B cell (primary cell): ENCODE results near the gene C1orf198. TPM values are rescaled to one million over a fixed set of nuclear protein-coding genes. Genes with fewer than 3 reads are reported as not detected.

Source experiments
- ATAC-seq: fragments of 200-7000 bp; cut with Tn5 transposase; one replicate; pipeline ENCODE4 v1.10.0; 2021; ENCODE audit warnings: low read depth, mild to moderate bottlenecking, moderate number of reproducible peaks, moderate library complexity
- CTCF ChIA-PET: fragments of 350-600 bp; sonication (Branson Sonifier 250); formaldehyde crosslinking; loops from one replicate; lab custom pipeline; 2021; ENCODE audit warnings: antibody characterized with exemption, inconsistent platforms; lab: Charles Lee
- POLR2A ChIA-PET: fragments of 350-600 bp; sonication (Branson Sonifier 250); formaldehyde crosslinking; loops from one replicate; lab custom pipeline; 2021; ENCODE audit warnings: antibody characterized with exemption; lab: Charles Lee
- DNase-seq: peaks from one replicate; pipeline ENCODE4 v3.0.0; 2013
- H2AFZ ChIP-seq: 2 replicates; pipeline ENCODE4 v1.6.1; 2012; ENCODE audit warnings: mild to moderate bottlenecking, low read depth, low read length; ENCODE audit not compliant: insufficient read depth, poor library complexity, severe bottlenecking
- H3K27ac ChIP-seq, 2 donors: 1 replicate in 1 of 2; 2 replicates in 1 of 2; pipeline ENCODE4 v1.5.1; 2012 to 2013; ENCODE audit warnings: low read length in 2 of 2, mild to moderate bottlenecking in 2 of 2, moderate library complexity in 1 of 2
- H3K27me3 ChIP-seq, 4 experiments: fragments of 200-600 bp in 1 of 4; sonication (generic) in 1 of 4; replicated peaks in 1 of 4; 1 replicate in 2 of 4; 2 replicates in 2 of 4; pipeline versions ENCODE4 v1.6.1 to v1.7.0; 2013 to 2016; ENCODE audit warnings: low read length in 3 of 4, mild to moderate bottlenecking in 2 of 4, mixed read lengths in 1 of 4, moderate library complexity in 1 of 4; ENCODE audit not compliant: insufficient read depth in 4 of 4, control insufficient read depth in 3 of 4; ENCODE audit errors: control extremely low read depth in 1 of 4
- H3K36me3 ChIP-seq, 2 experiments: replicated peaks in 1 of 2; 1 replicate in 1 of 2; 2 replicates in 1 of 2; pipeline versions ENCODE4 v1.6.1 to v1.7.1; 2013; ENCODE audit warnings: low read length in 1 of 2; ENCODE audit not compliant: insufficient read depth in 2 of 2, control insufficient read depth in 1 of 2; ENCODE audit errors: control extremely low read depth in 1 of 2, extremely low read depth in 1 of 2
- H3K4me1 ChIP-seq, 2 donors: fragments of 200-600 bp in 1 of 2; sonication (generic) in 1 of 2; 1 replicate in 1 of 2; 2 replicates in 1 of 2; pipeline versions ENCODE4 v1.5.1 to v1.6.1; 2013 to 2017; ENCODE audit warnings: low read length in 2 of 2; ENCODE audit not compliant: control insufficient read depth in 2 of 2, insufficient read depth in 2 of 2
- H3K4me2 ChIP-seq: replicated peaks from 2 replicates; pipeline ENCODE3; 2012; ENCODE audit warnings: mild to moderate bottlenecking, low read depth, low read length; ENCODE audit not compliant: poor library complexity, severe bottlenecking
- H3K4me3 ChIP-seq, 5 experiments: fragments of 200-600 bp in 1 of 5; sonication (generic) in 1 of 5; 1 replicate in 3 of 5; 2 replicates in 2 of 5; pipeline versions ENCODE4 v1.5.1 to v1.7.0; 2011 to 2016; ENCODE audit warnings: low read length in 4 of 5, mild to moderate bottlenecking in 4 of 5, low read depth in 2 of 5, control low read depth in 1 of 5, moderate library complexity in 1 of 5; ENCODE audit not compliant: insufficient read depth in 1 of 5; ENCODE audit errors: control extremely low read depth in 1 of 5, extremely low read depth in 1 of 5
- H3K79me2 ChIP-seq: fragments of 200-600 bp; sonication (generic); one replicate; pipeline ENCODE4 v1.6.0; 2016; ENCODE audit warnings: low read length; ENCODE audit not compliant: control insufficient read depth, insufficient read depth
- H3K9ac ChIP-seq: fragments of 200-600 bp; sonication (generic); 2 replicates; pipeline ENCODE4 v1.6.1; 2017; ENCODE audit warnings: mild to moderate bottlenecking, low read length, moderate library complexity
- H3K9me3 ChIP-seq, 3 donors: one replicate each; pipeline versions ENCODE4 v1.6.1 to v1.7.1; 2013; ENCODE audit warnings: low read length in 2 of 3; ENCODE audit not compliant: control insufficient read depth in 2 of 3, insufficient read depth in 1 of 3; ENCODE audit errors: control extremely low read depth in 1 of 3
- H4K20me1 ChIP-seq: 2 replicates; pipeline ENCODE4 v1.6.0; 2012; ENCODE audit warnings: mild to moderate bottlenecking, low read length; ENCODE audit not compliant: insufficient read depth, control insufficient read depth, poor library complexity, severe bottlenecking
- H3K27ac Mint-ChIP-seq: one replicate; pipeline ENCODE4 v1.8.0; 2021; ENCODE audit warnings: mixed read lengths
- H3K27me3 Mint-ChIP-seq: one replicate; pipeline ENCODE4 v1.8.0; 2021; ENCODE audit warnings: mixed read lengths
- H3K4me1 Mint-ChIP-seq: one replicate; pipeline ENCODE4 v1.8.0; 2021; ENCODE audit warnings: mixed read lengths
- H3K4me3 Mint-ChIP-seq: one replicate; pipeline ENCODE4 v1.8.0; 2021; ENCODE audit warnings: mixed read lengths
- H3K9me3 Mint-ChIP-seq: one replicate; pipeline ENCODE4 v1.8.0; 2022; ENCODE audit warnings: mixed read lengths; ENCODE audit not compliant: insufficient read depth
- CTCF ChIP-seq: fragments of 200-600 bp; IDR thresholded peaks from one replicate; pipeline ENCODE4 v1.8.0; 2022; ENCODE audit warnings: antibody characterized with exemption, mild to moderate bottlenecking
- EZH2 ChIP-seq: IDR thresholded peaks from 2 replicates; pipeline ENCODE4 v1.6.1; 2012; ENCODE audit warnings: borderline replicate concordance, low read depth, mild to moderate bottlenecking, moderate library complexity, low read length; ENCODE audit not compliant: insufficient read depth, poor library complexity, severe bottlenecking
- WGBS: methylation state at CpG from one replicate; pipeline ENCODE4 v1.1.5; 2013; ENCODE audit warnings: missing lambda C conversion rate; ENCODE audit not compliant: insufficient coverage; 5-methylcytosine and 5-hydroxymethylcytosine counted together
- intact Hi-C: fragments of 100-400 bp; cut with micrococcal nuclease; formaldehyde crosslinking; loops from one replicate; pipeline ENCODE4 v1.10.0; 2022
- polyA plus RNA-seq: library from polyadenylated mRNA; depleted of rRNA; stranded (reverse); fragments of >200 nt; gene quantifications from 2 replicates; pipeline ENCODE4 v1.2.3, GENCODE V29; 2012
- total RNA-seq, 2 donors: library from RNA; stranded (reverse); fragments of 120-200 nt in 1 of 2; gene quantifications; 1 replicate in 1 of 2; 2 replicates in 1 of 2; pipeline versions ENCODE4 v1.2.3 to v1.2.4, GENCODE V29; 2013 to 2022

C1orf198 gene
- total and polyA plus RNA-seq, 2 donors (not counting 1 experiment from before 2014, with no cell fraction given) = 1.0 to 6.6 TPM

DNA sequence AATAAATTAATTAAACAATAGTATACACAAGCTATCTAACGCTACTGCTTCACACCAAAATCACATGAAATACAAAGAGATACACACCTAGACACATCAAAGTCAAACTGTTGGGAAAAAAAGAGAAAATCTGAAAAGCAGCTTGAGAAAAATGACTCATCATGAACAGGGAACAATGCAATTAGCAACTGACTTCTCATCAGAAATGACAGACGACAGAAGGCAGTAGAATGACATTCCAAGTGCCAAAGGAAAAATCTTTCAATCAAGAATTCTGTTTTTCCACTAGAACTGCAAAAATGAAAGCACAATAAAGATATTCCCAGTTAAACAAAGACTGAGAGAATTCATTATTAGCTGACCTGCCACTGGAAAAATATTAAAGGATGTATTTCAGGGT, 63.9 kb downstream of the C1orf198 start:
- DNase-seq = no peak
- Mint-ChIP-seq H3K9me3 (peaks cover 4% of the 10 kb centered on the region), H3K27ac (no peak overlapping the region), H3K27me3 (peaks cover 28% of the 10 kb centered on the region), H3K4me3 (no peak overlapping the region), H3K4me1 (no peaks in the 10 kb centered on the region)
- Histone ChIP-seq H3K27ac (no peak overlapping the region), H3K4me3 (no peak overlapping the region), H3K36me3 (no peaks in the 10 kb centered on the region), H3K27me3 (peaks cover 0 to 6% (median 0%) of the 10 kb centered on the region in 4 experiments), H2AFZ (no peak overlapping the region), H3K4me2 (no peak overlapping the region), H3K9me3 (peaks cover 0 to 6% (median 0%) of the 10 kb centered on the region in 3 donors), H4K20me1 (no peaks in the 10 kb centered on the region), H3K79me2 (no peaks in the 10 kb centered on the region), H3K9ac (no peak overlapping the region), H3K4me1 (no peaks in the 10 kb centered on the region)
- TF ChIP-seq CTCF = no peak
- TF ChIP-seq EZH2 = no peak
- no peak for ATAC-seq
- 60% methylated on average over 1 of the region's 2 CpGs for WGBS
- intact Hi-C loops = no loop called here
- POLR2A ChIA-PET = no interaction called here
- CTCF ChIA-PET = no interaction called here

- peaks cover 41% of the 10 kb centered on the region for H3K27me3 Mint-ChIP-seq
- no peak overlapping the region for H3K4me3 ChIP-seq
- H3K4me1 Mint-ChIP-seq = no peaks in the 10 kb centered on the region
- H3K79me2 ChIP-seq = no peaks in the 10 kb centered on the region
- H3K36me3 ChIP-seq = no peaks in the 10 kb centered on the region
- POLR2A ChIA-PET = no interaction called here
- DNase-seq (no peak), ATAC-seq (no peak)
- no peaks in the 10 kb centered on the region for H3K4me1 ChIP-seq
- H2AFZ ChIP-seq = no peak overlapping the region
- H3K27ac Mint-ChIP-seq = no peak overlapping the region
- no peak overlapping the region for H3K9ac ChIP-seq
- no peaks in the 10 kb centered on the region for H3K9me3 ChIP-seq
- no peak overlapping the region for H3K4me2 ChIP-seq
- no peak overlapping the region for H3K4me3 Mint-ChIP-seq
- TF ChIP-seq EZH2 (no peak), CTCF (no peak)
- CTCF ChIA-PET = no interaction called here
- peaks cover 0 to 12% (median 0%) of the 10 kb centered on the region in 4 experiments for H3K27me3 ChIP-seq
- intact Hi-C loops = no loop called here
- no peak overlapping the region for H3K27ac ChIP-seq
- H3K9me3 Mint-ChIP-seq = no peaks in the 10 kb centered on the region
- no peaks in the 10 kb centered on the region for H4K20me1 ChIP-seq
- WGBS = 95% methylated on average over 7 of the region's 9 CpGs
Measured at GRCh38 chr1:230800891-230801840, 67.2 kb downstream of the C1orf198 start.
